Measurements from ENCODE around the gene CLCF1.

CLCF1 gene

GRCh38 chr11:67357831-67358670, 15.3 kb downstream of the CLCF1 start:
- Histone ChIP-seq H3K27me3 (ENCODE audit: control insufficient read depth in 1 of 2, insufficient read depth in 1 of 2, low read length in 2 of 2) (no peaks in the 10 kb centered on the region), H3K23ac (ENCODE audit: low read length in 2 of 2) (no peak overlapping the region), H2AK5ac (ENCODE audit: low read length, severe bottlenecking) (peak overlapping the region; percentile 66), H4K91ac (ENCODE audit: low read length) (peak overlapping the region; percentile 6), H2AFZ (ENCODE audit: low read depth, low read length) (no peak overlapping the region), H3K18ac (ENCODE audit: low read depth in 1 of 2, low read length in 2 of 2) (no peak overlapping the region), H3K9me3 (ENCODE audit: control insufficient read depth, low read length) (no peaks in the 10 kb centered on the region), H3K79me1 (replicated peaks; ENCODE audit: low read length, poor library complexity, severe bottlenecking) (peaks cover 14% of the 10 kb centered on the region), H3K36me3 (ENCODE audit: control insufficient read depth in 1 of 2, insufficient read depth in 2 of 2, low read depth in 1 of 2, low read length in 2 of 2) (peaks cover 5 to 18% of the 10 kb centered on the region in 2 experiments), H3K14ac (ENCODE audit: low read length in 2 of 2) (peak overlapping the region in 1 of 2 experiments; percentile 79), H3K4me3 (ENCODE audit: insufficient read depth in 1 of 2, low read depth in 1 of 2, low read length in 2 of 2) (no peak overlapping the region), H3K27ac (ENCODE audit: low read length, poor library complexity, severe bottlenecking) (peak overlapping the region; percentile 72), H4K8ac (ENCODE audit: low read length) (peak overlapping the region; percentile 28), H2BK15ac (ENCODE audit: low read depth, poor library complexity, severe bottlenecking) (no peak overlapping the region), H3K4ac (ENCODE audit: low read depth in 1 of 2, low read length in 2 of 2) (peak overlapping the region in 1 of 2 experiments; percentile 63), H2BK120ac (ENCODE audit: low read depth, low read length) (no peak overlapping the region), H3K9ac (ENCODE audit: low read length) (peak overlapping the region; percentile 76), H3K4me1 (ENCODE audit: control insufficient read depth, insufficient read depth, low read depth, low read length) (peaks cover 42% of the 10 kb centered on the region), H3K4me2 (ENCODE audit: low read length, poor library complexity, severe bottlenecking) (no peak overlapping the region), H2BK5ac (ENCODE audit: low read depth, low read length, poor library complexity, severe bottlenecking) (no peak overlapping the region), H2BK12ac (ENCODE audit: low read length in 2 of 2) (peak overlapping the region; percentile 9 to 57)
- 88% methylated on average over 12 of the region's 12 CpGs for WGBS
- DNase-seq = peak; percentile 49

GRCh38 chr11:67356864-67357561, 16.4 kb downstream of the CLCF1 start:
- Histone ChIP-seq H3K27me3 (ENCODE audit: control insufficient read depth in 1 of 2, insufficient read depth in 1 of 2, low read length in 2 of 2) (no peaks in the 10 kb centered on the region), H2AK5ac (ENCODE audit: low read length, severe bottlenecking) (peak overlapping the region; percentile 34), H2BK15ac (ENCODE audit: low read depth, poor library complexity, severe bottlenecking) (peak overlapping the region; percentile 97), H3K4me1 (ENCODE audit: control insufficient read depth, insufficient read depth, low read depth, low read length) (peaks cover 46% of the 10 kb centered on the region), H3K4ac (ENCODE audit: low read depth in 1 of 2, low read length in 2 of 2) (peak overlapping the region; percentile 85 to 92), H4K91ac (ENCODE audit: low read length) (peak overlapping the region; percentile 91), H2BK12ac (ENCODE audit: low read length in 2 of 2) (peak overlapping the region; percentile 49 to 97), H3K79me1 (replicated peaks; ENCODE audit: low read length, poor library complexity, severe bottlenecking) (peaks cover 13% of the 10 kb centered on the region), H3K14ac (ENCODE audit: low read length in 2 of 2) (peak overlapping the region in 1 of 2 experiments; percentile 93), H3K9me3 (ENCODE audit: control insufficient read depth, low read length) (no peaks in the 10 kb centered on the region), H2AFZ (ENCODE audit: low read depth, low read length) (peak overlapping the region; percentile 15), H3K23ac (ENCODE audit: low read length in 2 of 2) (no peak overlapping the region), H3K4me3 (ENCODE audit: insufficient read depth in 1 of 2, low read depth in 1 of 2, low read length in 2 of 2) (no peak overlapping the region), H2BK120ac (ENCODE audit: low read depth, low read length) (peak overlapping the region; percentile 77), H3K36me3 (ENCODE audit: control insufficient read depth in 1 of 2, insufficient read depth in 2 of 2, low read depth in 1 of 2, low read length in 2 of 2) (peaks cover 3 to 8% of the 10 kb centered on the region in 2 experiments), H4K8ac (ENCODE audit: low read length) (peak overlapping the region; percentile 87), H2BK5ac (ENCODE audit: low read depth, low read length, poor library complexity, severe bottlenecking) (peak overlapping the region; percentile 74), H3K18ac (ENCODE audit: low read depth in 1 of 2, low read length in 2 of 2) (peak overlapping the region; percentile 76 to 97), H3K4me2 (ENCODE audit: low read length, poor library complexity, severe bottlenecking) (no peak overlapping the region), H3K27ac (ENCODE audit: low read length, poor library complexity, severe bottlenecking) (peak overlapping the region; percentile 96), H3K9ac (ENCODE audit: low read length) (peak overlapping the region; percentile 76)
- 23% methylated on average over 3 of the region's 3 CpGs for WGBS
- peak; percentile 85 for DNase-seq

GRCh38 chr11:67356387-67356863, 17.0 kb downstream of the CLCF1 start:
- WGBS = 32% methylated on average over 4 of the region's 4 CpGs
- peak overlapping the region; percentile 77 for H2BK120ac ChIP-seq (ENCODE audit: low read depth, low read length)
- H2AK5ac ChIP-seq (ENCODE audit: low read length, severe bottlenecking) = peak overlapping the region; percentile 8
- H4K8ac ChIP-seq (ENCODE audit: low read length) = peak overlapping the region; percentile 87
- H3K27ac ChIP-seq (ENCODE audit: low read length, poor library complexity, severe bottlenecking) = peak overlapping the region; percentile 96
- peak overlapping the region; percentile 79 to 92 for H3K4ac ChIP-seq (ENCODE audit: low read depth in 1 of 2, low read length in 2 of 2)
- peak overlapping the region; percentile 89 for H4K91ac ChIP-seq (ENCODE audit: low read length)
- peak overlapping the region; percentile 46 to 76 for H3K18ac ChIP-seq (ENCODE audit: low read depth in 1 of 2, low read length in 2 of 2)
- H3K14ac ChIP-seq (ENCODE audit: low read length in 2 of 2) = peak overlapping the region in 1 of 2 experiments; percentile 13
- H2BK15ac ChIP-seq (ENCODE audit: low read depth, poor library complexity, severe bottlenecking) = peak overlapping the region; percentile 97
- peak overlapping the region; percentile 74 for H2BK5ac ChIP-seq (ENCODE audit: low read depth, low read length, poor library complexity, severe bottlenecking)
- H3K79me1 ChIP-seq (replicated peaks; ENCODE audit: low read length, poor library complexity, severe bottlenecking) = peaks cover 7% of the 10 kb centered on the region
- no peak overlapping the region for H2AFZ ChIP-seq (ENCODE audit: low read depth, low read length)
- H3K9me3 ChIP-seq (ENCODE audit: control insufficient read depth, low read length) = no peaks in the 10 kb centered on the region
- no peaks in the 10 kb centered on the region for H3K27me3 ChIP-seq (ENCODE audit: control insufficient read depth in 1 of 2, insufficient read depth in 1 of 2, low read length in 2 of 2)
- H3K23ac ChIP-seq (ENCODE audit: low read length in 2 of 2) = peak overlapping the region in 1 of 2 experiments; percentile 2
- peak overlapping the region; percentile 76 for H3K9ac ChIP-seq (ENCODE audit: low read length)
- H3K4me2 ChIP-seq (ENCODE audit: low read length, poor library complexity, severe bottlenecking) = no peak overlapping the region
- DNase-seq = no peak
- peak overlapping the region; percentile 6 to 49 for H2BK12ac ChIP-seq (ENCODE audit: low read length in 2 of 2)
- H3K4me1 ChIP-seq (ENCODE audit: control insufficient read depth, insufficient read depth, low read depth, low read length) = peaks cover 50% of the 10 kb centered on the region
- H3K36me3 ChIP-seq (ENCODE audit: control insufficient read depth in 1 of 2, insufficient read depth in 2 of 2, low read depth in 1 of 2, low read length in 2 of 2) = peaks cover 3 to 6% of the 10 kb centered on the region in 2 experiments
- no peak overlapping the region for H3K4me3 ChIP-seq (ENCODE audit: insufficient read depth in 1 of 2, low read depth in 1 of 2, low read length in 2 of 2)
